Islet precursor cell (in vitro differentiated cells): ENCODE data around the gene MTMR3.
"Not testable (repeated sequence)": the region's sequence is repeated elsewhere in the genome, so short reads cannot be mapped to it uniquely, and the experiment has no call there.

Source experiments
- DNase-seq: peaks from one replicate; pipeline ENCODE4 v3.0.0-alpha.2; 2018

Gene MTMR3

GRCh38 chr22:30061094-30061493, 178.1 kb downstream of the MTMR3 start:
- not testable (repeated sequence) for DNase-seq

GRCh38 chr22:30062259-30062658, 179.3 kb downstream of the MTMR3 start:
- DNase-seq = no peak

- no peak for DNase-seq
Measured at GRCh38 chr22:30062950-30063349, 180.0 kb downstream of the MTMR3 start.

- DNase-seq = no peak
Measured at GRCh38 chr22:30064172-30064571, 181.2 kb downstream of the MTMR3 start.

- DNase-seq = no peak
Measured at GRCh38 chr22:30073743-30074142, 190.8 kb downstream of the MTMR3 start.

DNA sequence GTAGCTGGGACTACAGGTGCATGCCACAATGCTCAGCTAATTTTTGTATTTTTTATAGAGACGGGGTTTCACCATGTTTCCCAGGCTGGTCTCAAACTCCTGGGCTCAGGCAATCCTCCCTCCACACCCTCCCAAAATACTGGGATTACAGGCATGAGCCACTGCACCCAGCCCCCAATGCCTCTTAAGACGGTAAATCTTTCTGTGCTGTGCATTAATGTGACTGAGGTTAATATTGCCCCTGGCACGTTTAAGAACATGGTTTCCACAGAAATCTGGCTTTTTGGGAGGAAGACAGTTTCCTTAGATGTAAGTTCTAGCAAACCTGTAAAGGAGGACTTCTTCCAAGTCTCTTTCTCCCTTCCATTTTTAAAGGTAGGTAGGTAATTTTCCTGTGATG, 191.2 kb downstream of the MTMR3 start:
- no peak for DNase-seq

DNA sequence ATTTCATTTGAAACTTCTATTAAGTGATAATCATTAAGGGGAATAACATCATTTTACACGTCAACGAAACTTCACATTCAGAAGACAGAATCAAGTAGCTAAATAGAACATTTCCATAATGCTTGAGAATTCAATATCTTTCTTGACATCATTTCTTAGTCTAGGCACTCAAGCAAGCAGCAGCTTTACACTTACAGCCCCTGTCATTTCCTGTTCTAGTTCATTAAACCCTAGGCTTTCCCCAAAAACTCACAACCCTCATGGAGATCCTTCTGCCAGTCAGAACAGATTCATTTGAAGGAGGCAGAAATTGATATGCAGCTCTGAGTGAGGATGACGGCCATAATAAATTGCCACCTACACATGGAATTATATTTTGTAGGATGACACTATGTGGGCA, 192.0 kb downstream of the MTMR3 start:
- DNase-seq = no peak

DNA sequence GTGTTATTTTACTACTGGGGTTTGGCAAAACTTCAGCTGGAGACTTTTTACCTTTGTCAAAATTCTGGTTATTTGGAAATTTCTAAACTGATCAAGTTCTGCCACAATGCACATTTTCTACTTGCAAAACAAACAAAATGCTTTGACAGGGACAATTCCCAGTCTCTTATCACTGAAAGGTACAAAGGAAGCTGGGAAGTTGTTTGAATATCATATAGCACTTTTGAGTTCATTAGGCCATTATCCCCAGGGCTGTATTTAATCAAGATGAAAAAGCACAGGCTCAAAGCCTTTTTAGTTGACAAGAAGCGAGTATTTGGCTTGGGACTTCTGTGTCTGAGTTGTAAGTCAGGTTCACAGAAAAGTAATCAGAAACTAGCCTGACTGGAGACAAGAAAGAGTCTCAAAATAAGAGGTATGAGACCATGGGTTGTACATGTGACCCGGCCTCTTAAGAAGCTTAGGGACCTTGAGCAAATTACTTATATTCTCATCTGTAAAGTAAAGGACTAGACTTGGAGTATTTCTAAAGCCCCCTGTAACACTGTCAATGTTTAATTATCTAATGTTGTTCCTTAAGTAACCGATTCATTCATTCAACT, 194.4 kb downstream of the MTMR3 start:
- DNase-seq = no peak

DNA sequence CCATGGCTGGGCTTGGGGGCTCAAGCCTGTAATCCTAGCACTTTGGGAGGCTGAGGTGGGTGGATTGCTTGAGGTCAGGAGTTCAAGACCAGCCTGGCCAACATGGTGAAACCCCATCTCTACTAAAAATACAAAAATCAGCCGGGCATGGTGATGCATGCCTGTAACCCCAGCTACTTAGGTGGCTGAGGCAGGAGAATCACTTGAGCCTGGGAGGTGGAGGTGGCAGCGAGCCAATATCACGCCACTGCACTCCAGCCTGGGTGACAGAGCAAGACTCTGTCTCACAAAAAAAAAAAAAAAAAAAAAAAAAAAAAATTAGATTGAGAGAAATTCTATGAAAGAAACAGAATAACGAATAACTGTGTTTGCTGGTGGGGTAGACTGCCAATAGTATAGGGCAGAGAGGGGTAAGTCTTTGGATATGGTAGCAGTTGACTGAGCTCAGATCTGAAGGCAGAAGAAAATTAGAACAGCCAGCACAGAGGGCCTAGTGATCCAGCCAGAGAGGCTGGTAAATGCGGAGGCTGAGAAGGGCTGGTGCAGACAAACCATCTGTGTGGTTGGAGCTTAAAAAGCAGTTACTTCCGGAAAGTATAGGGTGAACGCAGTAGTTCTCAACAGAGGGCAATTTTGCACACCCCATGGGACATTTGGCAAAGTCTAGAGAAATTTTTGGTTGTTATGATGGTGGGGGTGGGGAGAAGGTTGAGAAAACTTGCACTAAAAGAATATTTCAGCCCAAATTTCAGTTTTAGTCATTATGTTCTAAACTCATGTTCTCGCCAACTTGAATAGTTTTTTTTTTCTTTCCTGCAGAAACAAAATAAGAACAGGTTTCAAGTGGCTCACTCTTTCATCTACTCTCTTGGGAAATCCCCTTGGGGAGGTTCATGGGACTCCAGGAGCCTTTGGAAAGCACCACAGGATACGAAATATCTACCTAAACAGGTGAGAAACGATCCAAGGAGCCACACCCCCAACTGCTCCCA, 195.6 kb downstream of the MTMR3 start:
- no peak for DNase-seq

GRCh38 chr22:30079952-30080533, 197.1 kb downstream of the MTMR3 start, which contains the start of gene HORMAD2:
TSS of gene HORMAD2 (plus strand) at chr22:30080464. CDS start at chr22:30093953, 13,489 bp downstream.
- peak; percentile 88 for DNase-seq
